OCI-LY7 (cell line): ENCODE measurements around the gene TPCN1. TPM values are rescaled to one million over a fixed set of nuclear protein-coding genes. Genes with fewer than 3 reads are reported as not detected.

Source experiments
- BruUV-seq: library from RNA; stranded (reverse); fragments of 400-500 nt; replicated peaks from 2 replicates; lab custom pipeline; 2021; lab: Mats Ljungman, UMichigan
- CTCF ChIA-PET: fragments of 300-600 bp; sonication (Branson Sonifier 250); formaldehyde crosslinking; loops from one replicate; lab custom pipeline; 2022; ENCODE audit warnings: antibody characterized with exemption; ENCODE audit not compliant: unreplicated experiment; lab: Charles Lee
- POLR2A ChIA-PET: fragments of 300-600 bp; sonication (Branson Sonifier 250); formaldehyde crosslinking; loops from one replicate; lab custom pipeline; 2022; ENCODE audit warnings: antibody characterized with exemption; lab: Charles Lee
- DNase-seq: peaks from one replicate; pipeline ENCODE4 v3.0.0-alpha.2; 2015; ENCODE audit warnings: low spot score
- H2AFZ ChIP-seq: fragments of 200-600 bp; sonication (generic), shearing (Covaris generic); 2 replicates; pipeline ENCODE4 v1.6.1; 2014; ENCODE audit warnings: mild to moderate bottlenecking, antibody characterized with exemption, low read length, moderate library complexity
- H3K27ac ChIP-seq: fragments of 200-600 bp; sonication (generic); 2 replicates; pipeline ENCODE4 v1.5.1; 2014; ENCODE audit warnings: mixed run types, low read depth, mild to moderate bottlenecking, moderate library complexity, low read length, inconsistent platforms; ENCODE audit not compliant: poor library complexity, severe bottlenecking
- H3K36me3 ChIP-seq: fragments of 200-600 bp; sonication (generic); 2 replicates; pipeline ENCODE4 v1.6.1; 2014; ENCODE audit warnings: mild to moderate bottlenecking, antibody characterized with exemption, low read length, moderate library complexity, mixed read lengths; ENCODE audit not compliant: insufficient read depth
- H3K4me1 ChIP-seq: fragments of 200-600 bp; sonication (generic); 2 replicates; pipeline ENCODE4 v1.5.1; 2014; ENCODE audit warnings: mild to moderate bottlenecking, low read length; ENCODE audit not compliant: insufficient read depth, poor library complexity, severe bottlenecking
- H3K4me2 ChIP-seq: fragments of 200-600 bp; sonication (generic); 2 replicates; pipeline ENCODE4 v1.6.1; 2014; ENCODE audit warnings: mild to moderate bottlenecking, low read length
- H3K4me3 ChIP-seq: fragments of 200-600 bp; sonication (generic); 2 replicates; pipeline ENCODE4 v1.5.1; 2014; ENCODE audit warnings: mild to moderate bottlenecking, low read depth, low read length; ENCODE audit not compliant: poor library complexity, severe bottlenecking
- H3K79me2 ChIP-seq: fragments of 200-600 bp; sonication (generic); 2 replicates; pipeline ENCODE4 v1.6.1; 2016; ENCODE audit warnings: low read depth, mild to moderate bottlenecking, low read length, moderate library complexity, mixed read lengths; ENCODE audit not compliant: insufficient read depth
- H3K9me2 ChIP-seq: fragments of 200-600 bp; sonication (generic); 2 replicates; pipeline ENCODE4 v1.6.1; 2016; ENCODE audit warnings: mild to moderate bottlenecking, low read length, mixed read lengths; ENCODE audit not compliant: insufficient read depth
- H3K9me3 ChIP-seq: fragments of 200-600 bp; sonication (generic); 2 replicates; pipeline ENCODE4 v1.6.1; 2014; ENCODE audit warnings: mild to moderate bottlenecking, mixed run types, low read length, mixed read lengths
- H4K20me1 ChIP-seq: fragments of 200-600 bp; sonication (generic); 2 replicates; pipeline ENCODE4 v1.6.1; 2014; ENCODE audit warnings: mild to moderate bottlenecking, antibody characterized with exemption, low read length, moderate library complexity, mixed read lengths; ENCODE audit not compliant: insufficient read depth
- EZH2phosphoT487 ChIP-seq: fragments of 200-600 bp; sonication (generic); IDR thresholded peaks from 2 replicates; pipeline ENCODE4 v1.6.1; 2018; ENCODE audit warnings: low read depth, borderline replicate concordance, mild to moderate bottlenecking, mixed run types, antibody characterized with exemption, low read length, moderate library complexity, mixed read lengths
- intact Hi-C: fragments of 100-400 bp; cut with micrococcal nuclease; formaldehyde crosslinking; loops from one replicate; pipeline ENCODE4 v1.10.0; 2022; ENCODE audit not compliant: unreplicated experiment
- total RNA-seq, 2 experiments: library from RNA; depleted of rRNA in 1 of 2; stranded (reverse); fragments of >200 nt in 1 of 2; shearing (Covaris generic) in 1 of 2; gene quantifications; 2 replicates each; pipeline ENCODE4 v1.2.3, GENCODE V29; 2014 to 2022
- TF ChIP-seq, protein P1 (sequence below): fragments of 200-600 bp; sonication (generic); conservative IDR thresholded peaks from 2 replicates; pipeline ENCODE4 v1.5.1; 2014; ENCODE audit warnings: mild to moderate bottlenecking, antibody characterized with exemption, low read length, moderate library complexity, mixed read lengths

Gene TPCN1
- total RNA-seq, 2 experiments from 2014 or later = 96.0 to 160 TPM

DNA sequence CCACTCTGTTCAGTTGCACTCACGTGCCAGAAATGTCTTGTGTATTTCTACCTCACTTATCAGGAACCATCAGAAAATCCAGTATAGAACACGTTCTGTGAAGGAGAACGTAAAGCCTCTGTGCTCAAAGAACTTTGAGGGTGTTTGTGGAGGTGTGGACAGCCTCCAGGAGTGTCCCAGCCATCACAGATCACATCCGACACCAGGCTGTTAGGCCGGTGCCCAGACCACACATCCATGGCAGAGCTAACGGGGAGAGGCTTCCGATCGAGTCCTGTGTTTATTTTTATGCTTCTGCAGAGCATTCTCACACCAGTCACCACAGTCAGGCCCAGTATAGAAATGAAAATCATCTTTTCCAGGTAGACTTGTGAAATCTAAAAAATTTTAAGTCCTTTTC lies 53.6 kb downstream of the TPCN1 start:
- ChIA-PET CTCF (no interaction called here), POLR2A (interaction anchor here (0.6 kb wide), 1 partner anchor 70 kb away, joined by 3 read pairs; no protein-coding TSS in a partner anchor)
- Histone ChIP-seq H3K4me1 (no peaks in the 10 kb centered on the region), H3K27ac (no peak overlapping the region), H3K4me2 (no peak overlapping the region), H2AFZ (no peak overlapping the region), H4K20me1 (no peaks in the 10 kb centered on the region), H3K4me3 (no peak overlapping the region), H3K36me3 (peaks cover 91% of the 10 kb centered on the region), H3K9me3 (no peaks in the 10 kb centered on the region), H3K9me2 (no peaks in the 10 kb centered on the region), H3K79me2 (no peaks in the 10 kb centered on the region)
- intact Hi-C loops = loop anchor here (10.0 kb wide), 1 partner anchor 80 kb away; no protein-coding TSS in a partner anchor
- TF ChIP-seq, protein P1, sequence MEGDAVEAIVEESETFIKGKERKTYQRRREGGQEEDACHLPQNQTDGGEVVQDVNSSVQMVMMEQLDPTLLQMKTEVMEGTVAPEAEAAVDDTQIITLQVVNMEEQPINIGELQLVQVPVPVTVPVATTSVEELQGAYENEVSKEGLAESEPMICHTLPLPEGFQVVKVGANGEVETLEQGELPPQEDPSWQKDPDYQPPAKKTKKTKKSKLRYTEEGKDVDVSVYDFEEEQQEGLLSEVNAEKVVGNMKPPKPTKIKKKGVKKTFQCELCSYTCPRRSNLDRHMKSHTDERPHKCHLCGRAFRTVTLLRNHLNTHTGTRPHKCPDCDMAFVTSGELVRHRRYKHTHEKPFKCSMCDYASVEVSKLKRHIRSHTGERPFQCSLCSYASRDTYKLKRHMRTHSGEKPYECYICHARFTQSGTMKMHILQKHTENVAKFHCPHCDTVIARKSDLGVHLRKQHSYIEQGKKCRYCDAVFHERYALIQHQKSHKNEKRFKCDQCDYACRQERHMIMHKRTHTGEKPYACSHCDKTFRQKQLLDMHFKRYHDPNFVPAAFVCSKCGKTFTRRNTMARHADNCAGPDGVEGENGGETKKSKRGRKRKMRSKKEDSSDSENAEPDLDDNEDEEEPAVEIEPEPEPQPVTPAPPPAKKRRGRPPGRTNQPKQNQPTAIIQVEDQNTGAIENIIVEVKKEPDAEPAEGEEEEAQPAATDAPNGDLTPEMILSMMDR = no peak
- no peak for TF ChIP-seq EZH2phosphoT487
- no TSS peak for BruUV-seq
- DNase-seq = no peak

DNA sequence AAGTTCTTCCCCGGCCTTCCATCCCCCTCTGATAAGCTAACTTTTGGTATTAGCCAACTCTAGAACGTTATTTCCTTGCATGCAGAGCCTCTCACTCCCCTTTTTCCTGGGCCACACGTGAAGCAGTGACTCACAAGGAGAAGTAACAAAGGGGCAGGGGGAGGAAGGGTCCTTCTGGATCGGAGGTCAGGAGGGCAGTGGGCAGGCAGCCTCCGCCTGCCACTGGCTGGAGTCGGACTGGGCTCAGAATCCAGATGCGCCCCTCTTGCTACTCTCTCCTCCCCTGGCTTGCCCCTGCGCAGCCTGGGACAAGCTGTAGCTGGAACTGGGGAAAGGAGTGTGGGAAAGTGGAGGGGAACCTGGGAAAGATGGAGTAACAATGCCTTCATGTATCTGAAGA lies 55.0 kb downstream of the TPCN1 start:
- Histone ChIP-seq H4K20me1 (no peaks in the 10 kb centered on the region), H3K4me2 (no peak overlapping the region), H3K27ac (no peak overlapping the region), H3K36me3 (peaks cover 91% of the 10 kb centered on the region), H3K9me2 (no peaks in the 10 kb centered on the region), H3K79me2 (no peaks in the 10 kb centered on the region), H3K4me3 (no peak overlapping the region), H3K4me1 (no peaks in the 10 kb centered on the region), H3K9me3 (no peaks in the 10 kb centered on the region), H2AFZ (no peak overlapping the region)
- TF ChIP-seq, protein P1 = no peak
- TF ChIP-seq EZH2phosphoT487 = no peak
- BruUV-seq = no TSS peak
- ChIA-PET POLR2A (interaction anchor here (0.6 kb wide), 1 partner anchor 59 kb away, joined by 3 read pairs; no protein-coding TSS in a partner anchor), CTCF (no interaction called here)
- intact Hi-C loops = loop anchor here (10.0 kb wide), 1 partner anchor 82 kb away; no protein-coding TSS in a partner anchor
- DNase-seq = no peak

DNA sequence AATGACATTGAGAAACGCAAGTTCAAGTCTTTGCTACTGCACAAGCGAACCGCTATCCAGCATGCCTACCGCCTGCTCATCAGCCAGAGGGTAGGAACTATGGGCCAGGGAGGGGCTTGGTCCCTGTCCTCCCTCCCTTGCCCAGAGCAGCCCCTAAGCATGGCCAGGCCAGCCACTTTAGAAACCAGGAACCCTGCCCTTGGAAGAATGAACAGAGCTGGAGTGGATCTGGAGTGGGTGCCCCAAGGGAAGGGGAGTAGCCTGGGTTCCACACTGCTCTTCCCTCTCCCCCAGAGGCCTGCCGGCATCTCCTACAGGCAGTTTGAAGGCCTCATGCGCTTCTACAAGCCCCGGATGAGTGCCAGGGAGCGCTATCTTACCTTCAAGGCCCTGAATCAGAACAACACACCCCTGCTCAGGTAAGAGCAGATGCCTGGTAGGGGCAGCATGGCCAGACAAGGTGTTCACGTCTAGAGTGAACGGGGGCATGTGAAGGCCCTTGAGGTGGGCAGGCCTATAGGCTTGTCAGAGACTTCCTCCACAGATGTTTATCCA lies 55.8 kb downstream of the TPCN1 start:
- CTCF ChIA-PET = no interaction called here

More for the DNA sequence above, 55.8 kb downstream of the TPCN1 start:
- Histone ChIP-seq H2AFZ (no peak overlapping the region), H3K9me3 (no peaks in the 10 kb centered on the region), H3K4me2 (no peak overlapping the region), H4K20me1 (no peaks in the 10 kb centered on the region), H3K4me1 (no peaks in the 10 kb centered on the region), H3K4me3 (no peak overlapping the region), H3K27ac (no peak overlapping the region), H3K79me2 (no peaks in the 10 kb centered on the region), H3K9me2 (no peaks in the 10 kb centered on the region), H3K36me3 (peaks cover 90% of the 10 kb centered on the region)
- intact Hi-C loops = loop anchor here (10.0 kb wide), 1 partner anchor 82 kb away; no protein-coding TSS in a partner anchor
- no peak for TF ChIP-seq EZH2phosphoT487
- TF ChIP-seq, protein P1 = no peak
- no peak for DNase-seq
- no TSS peak for BruUV-seq
- POLR2A ChIA-PET = interaction anchor here (0.6 kb wide), 1 partner anchor 58 kb away, joined by 3 read pairs; no protein-coding TSS in a partner anchor
